ENCODE measurements around the gene ATG4C. TPM values are rescaled to one million over a fixed set of nuclear protein-coding genes. Genes with fewer than 3 reads are reported as not detected.

Gene ATG4C
- total and polyA plus RNA-seq, 2 experiments from 2014 or later, result 7.2 to 10.6 TPM

DNA sequence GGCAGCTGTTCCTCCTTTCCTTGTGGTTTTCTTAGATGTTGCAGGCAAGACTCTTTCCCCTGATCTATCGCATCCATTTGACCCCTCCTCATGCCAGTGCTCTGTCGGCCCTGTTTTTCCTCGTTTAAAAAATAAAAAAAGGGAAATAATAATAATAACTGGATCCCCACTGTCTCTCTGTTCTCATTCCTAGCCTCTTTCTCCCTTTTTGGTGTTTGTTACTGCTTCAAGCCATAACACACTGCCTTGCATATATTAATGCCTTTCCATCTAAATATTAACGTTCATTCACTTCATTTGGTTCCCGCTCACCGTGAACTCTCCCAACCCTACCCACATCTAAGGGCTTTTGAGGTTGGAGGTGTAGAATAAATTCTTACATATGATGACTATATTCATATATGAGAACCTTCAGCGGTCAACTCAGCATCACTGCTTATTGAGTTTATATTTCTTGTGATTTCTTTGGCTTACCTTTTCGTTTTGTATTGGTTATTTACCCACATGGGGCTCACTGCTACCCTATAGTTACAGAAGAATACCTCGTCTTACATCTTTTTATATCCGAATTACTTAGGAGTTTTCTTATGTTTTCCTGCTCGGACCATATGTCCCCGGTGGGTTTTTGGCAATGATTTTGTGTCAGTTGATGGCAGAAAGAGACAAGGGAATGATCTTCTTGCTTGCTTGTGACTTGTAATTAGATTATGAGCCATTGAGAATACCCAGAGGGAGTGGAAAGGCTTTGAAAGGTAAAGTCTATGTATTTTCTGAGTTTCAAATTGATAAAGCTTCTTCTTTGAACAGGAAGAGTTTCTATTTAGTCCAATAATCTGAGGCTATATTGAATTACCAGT lies 805 bp downstream of the ATG4C start:
- 14% methylated on average over 12 of the region's 12 CpGs for WGBS (ENCODE audit: low lambda C conversion rate, missing lambda C conversion rate)
- no peaks in the 10 kb centered on the region for H3K27me3 ChIP-seq

GRCh38 chr1:62790716-62791115 lies 6.8 kb downstream of the ATG4C start:
- H3K9me3 ChIP-seq (ENCODE audit: low read depth), result no peaks in the 10 kb centered on the region
- H3K4me2 ChIP-seq, result no peak overlapping the region
- no peaks in the 10 kb centered on the region for H3K36me3 ChIP-seq (replicated peaks; ENCODE audit: insufficient read depth, low read depth)
- no peak overlapping the region for H3K27ac ChIP-seq
- no peaks in the 10 kb centered on the region for H3K9me2 ChIP-seq (replicated peaks; ENCODE audit: insufficient read depth)
- H3K79me2 ChIP-seq, result peaks cover 20% of the 10 kb centered on the region
- H3K4me3 ChIP-seq, result no peak overlapping the region
- no peaks in the 10 kb centered on the region for H3K4me1 ChIP-seq (ENCODE audit: insufficient read depth)
- no peaks in the 10 kb centered on the region for H3K27me3 ChIP-seq
- no peak for TF ChIP-seq EZH2 (IDR thresholded peaks at IDR 0.05; ENCODE audit: borderline replicate concordance)
- no peak for TF ChIP-seq EZH2phosphoT487 (IDR thresholded peaks at IDR 0.05; ENCODE audit: low read depth, severe bottlenecking, unreplicated experiment)
- TF ChIP-seq, protein P1, sequence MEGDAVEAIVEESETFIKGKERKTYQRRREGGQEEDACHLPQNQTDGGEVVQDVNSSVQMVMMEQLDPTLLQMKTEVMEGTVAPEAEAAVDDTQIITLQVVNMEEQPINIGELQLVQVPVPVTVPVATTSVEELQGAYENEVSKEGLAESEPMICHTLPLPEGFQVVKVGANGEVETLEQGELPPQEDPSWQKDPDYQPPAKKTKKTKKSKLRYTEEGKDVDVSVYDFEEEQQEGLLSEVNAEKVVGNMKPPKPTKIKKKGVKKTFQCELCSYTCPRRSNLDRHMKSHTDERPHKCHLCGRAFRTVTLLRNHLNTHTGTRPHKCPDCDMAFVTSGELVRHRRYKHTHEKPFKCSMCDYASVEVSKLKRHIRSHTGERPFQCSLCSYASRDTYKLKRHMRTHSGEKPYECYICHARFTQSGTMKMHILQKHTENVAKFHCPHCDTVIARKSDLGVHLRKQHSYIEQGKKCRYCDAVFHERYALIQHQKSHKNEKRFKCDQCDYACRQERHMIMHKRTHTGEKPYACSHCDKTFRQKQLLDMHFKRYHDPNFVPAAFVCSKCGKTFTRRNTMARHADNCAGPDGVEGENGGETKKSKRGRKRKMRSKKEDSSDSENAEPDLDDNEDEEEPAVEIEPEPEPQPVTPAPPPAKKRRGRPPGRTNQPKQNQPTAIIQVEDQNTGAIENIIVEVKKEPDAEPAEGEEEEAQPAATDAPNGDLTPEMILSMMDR (IDR thresholded peaks at IDR 0.05; ENCODE audit: poor library complexity), result no peak
- H4K20me1 ChIP-seq (ENCODE audit: insufficient read depth, poor library complexity, severe bottlenecking), result no peaks in the 10 kb centered on the region
- DNase-seq (ENCODE audit: low spot score), result no peak
- H2AFZ ChIP-seq, result no peak overlapping the region

More for the DNA sequence above, 805 bp downstream of the ATG4C start:
- Histone ChIP-seq H4K20me1 (ENCODE audit: insufficient read depth, poor library complexity, severe bottlenecking) (no peaks in the 10 kb centered on the region), H3K9me2 (replicated peaks; ENCODE audit: insufficient read depth) (no peaks in the 10 kb centered on the region), H3K4me2 (peak overlapping the region; percentile 92), H3K27ac (peak overlapping the region; percentile 94), H3K36me3 (replicated peaks; ENCODE audit: insufficient read depth, low read depth) (no peaks in the 10 kb centered on the region), H2AFZ (peak overlapping the region; percentile 81), H3K9me3 (ENCODE audit: low read depth) (no peaks in the 10 kb centered on the region), H3K79me2 (peaks cover 17% of the 10 kb centered on the region), H3K4me3 (peak overlapping the region; percentile 80), H3K4me1 (ENCODE audit: insufficient read depth) (peaks cover 6% of the 10 kb centered on the region)
- no peak for DNase-seq (ENCODE audit: low spot score)
- TF ChIP-seq, protein P1 (IDR thresholded peaks at IDR 0.05; ENCODE audit: poor library complexity), result no peak
- TF ChIP-seq EZH2phosphoT487 (IDR thresholded peaks at IDR 0.05; ENCODE audit: low read depth, severe bottlenecking, unreplicated experiment) (no peak), EZH2 (IDR thresholded peaks at IDR 0.05; ENCODE audit: borderline replicate concordance) (no peak)

DNA sequence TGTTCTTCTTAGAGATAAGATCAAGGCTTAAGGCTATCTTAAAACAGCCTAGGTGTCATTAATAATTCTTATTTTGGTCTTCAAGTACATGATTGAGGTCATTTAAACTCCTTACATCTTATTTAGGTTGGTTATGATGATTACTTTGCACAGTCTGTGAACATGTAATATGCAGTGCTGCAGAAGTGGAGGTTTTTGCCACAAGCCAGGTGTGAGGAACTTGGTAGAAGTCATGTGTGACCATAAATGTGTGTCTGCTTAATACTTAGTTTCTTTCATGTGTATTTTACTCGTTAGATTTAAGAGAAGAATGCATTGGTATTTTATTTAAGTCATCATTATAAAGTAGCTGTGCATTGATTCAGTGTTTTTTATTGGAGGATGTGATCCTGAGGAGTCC lies 10.1 kb downstream of the ATG4C start:
- H3K4me3 ChIP-seq, result no peak overlapping the region
- no peak overlapping the region for H2AFZ ChIP-seq
- H3K4me1 ChIP-seq (ENCODE audit: insufficient read depth), result no peaks in the 10 kb centered on the region
- H4K20me1 ChIP-seq (ENCODE audit: insufficient read depth, poor library complexity, severe bottlenecking), result no peaks in the 10 kb centered on the region
- H3K36me3 ChIP-seq (replicated peaks; ENCODE audit: insufficient read depth, low read depth), result no peaks in the 10 kb centered on the region
- no peaks in the 10 kb centered on the region for H3K9me2 ChIP-seq (replicated peaks; ENCODE audit: insufficient read depth)
- H3K27me3 ChIP-seq, result no peaks in the 10 kb centered on the region
- no peak overlapping the region for H3K4me2 ChIP-seq
- WGBS (ENCODE audit: low lambda C conversion rate, missing lambda C conversion rate), result 91% methylated on average over 1 of the region's 1 CpG
- TF ChIP-seq EZH2 (IDR thresholded peaks at IDR 0.05; ENCODE audit: borderline replicate concordance) (no peak), EZH2phosphoT487 (IDR thresholded peaks at IDR 0.05; ENCODE audit: low read depth, severe bottlenecking, unreplicated experiment) (no peak)
- TF ChIP-seq, protein P1 (IDR thresholded peaks at IDR 0.05; ENCODE audit: poor library complexity), result no peak
- H3K27ac ChIP-seq, result no peak overlapping the region
- H3K79me2 ChIP-seq, result peaks cover 12% of the 10 kb centered on the region
- DNase-seq (ENCODE audit: low spot score), result no peak
- H3K9me3 ChIP-seq (ENCODE audit: low read depth), result no peaks in the 10 kb centered on the region
